Measurements from ENCODE around the gene ETS2. TPM values are rescaled to one million over a fixed set of nuclear protein-coding genes. Genes with fewer than 3 reads are reported as not detected.
A peak's percentile ranks its signal among the peaks of the same experiment; 100 is the strongest.

Gene ETS2
- total RNA-seq, 1 donor from 2014 or later = 18.2 TPM

- H3K27me3 Mint-ChIP-seq (ENCODE audit: unreplicated experiment) = no peaks in the 10 kb centered on the region
- peak overlapping the region; percentile 44 for H3K27ac Mint-ChIP-seq (ENCODE audit: unreplicated experiment)
- no peak for DNase-seq (ENCODE audit: extremely low spot score, unreplicated experiment)
- TF ChIP-seq CTCF (IDR thresholded peaks at IDR 0.05) = peak; percentile 56
- peak overlapping the region; percentile 75 for H3K4me3 Mint-ChIP-seq (ENCODE audit: unreplicated experiment)
- H3K36me3 Mint-ChIP-seq (ENCODE audit: unreplicated experiment) = peaks cover under 1% of the 10 kb centered on the region
- peaks cover 28% of the 10 kb centered on the region for H3K4me1 Mint-ChIP-seq (ENCODE audit: unreplicated experiment)
- no peaks in the 10 kb centered on the region for H3K9me3 Mint-ChIP-seq (ENCODE audit: unreplicated experiment)
These were observed 871 bp upstream of the ETS2 start for GRCh38 chr21:38804789-38805327.

- no peaks in the 10 kb centered on the region for H3K9me3 Mint-ChIP-seq (ENCODE audit: unreplicated experiment)
- TF ChIP-seq CTCF (IDR thresholded peaks at IDR 0.05) = peak; percentile 29
- DNase-seq (ENCODE audit: extremely low spot score, unreplicated experiment) = no peak
- H3K4me3 Mint-ChIP-seq (ENCODE audit: unreplicated experiment) = peak overlapping the region; percentile 90
- H3K27me3 Mint-ChIP-seq (ENCODE audit: unreplicated experiment) = no peaks in the 10 kb centered on the region
- peaks cover 40% of the 10 kb centered on the region for H3K4me1 Mint-ChIP-seq (ENCODE audit: unreplicated experiment)
- H3K27ac Mint-ChIP-seq (ENCODE audit: unreplicated experiment) = peak overlapping the region; percentile 81
- H3K36me3 Mint-ChIP-seq (ENCODE audit: unreplicated experiment) = peaks cover 13% of the 10 kb centered on the region
These were observed 618 bp downstream of the ETS2 start for GRCh38 chr21:38806153-38806941.

GRCh38 chr21:38806942-38807284, 1.2 kb downstream of the ETS2 start:
- no peaks in the 10 kb centered on the region for H3K9me3 Mint-ChIP-seq (ENCODE audit: unreplicated experiment)
- no peaks in the 10 kb centered on the region for H3K27me3 Mint-ChIP-seq (ENCODE audit: unreplicated experiment)
- peaks cover 43% of the 10 kb centered on the region for H3K4me1 Mint-ChIP-seq (ENCODE audit: unreplicated experiment)
- H3K4me3 Mint-ChIP-seq (ENCODE audit: unreplicated experiment) = peak overlapping the region; percentile 90
- no peak for DNase-seq (ENCODE audit: extremely low spot score, unreplicated experiment)
- H3K36me3 Mint-ChIP-seq (ENCODE audit: unreplicated experiment) = peaks cover 16% of the 10 kb centered on the region
- H3K27ac Mint-ChIP-seq (ENCODE audit: unreplicated experiment) = peak overlapping the region; percentile 81
- no peak for TF ChIP-seq CTCF (IDR thresholded peaks at IDR 0.05)

GRCh38 chr21:38807441-38807871, 1.7 kb downstream of the ETS2 start:
- Mint-ChIP-seq H3K9me3 (ENCODE audit: unreplicated experiment) (no peaks in the 10 kb centered on the region), H3K27me3 (ENCODE audit: unreplicated experiment) (no peaks in the 10 kb centered on the region), H3K27ac (ENCODE audit: unreplicated experiment) (peak overlapping the region; percentile 81), H3K36me3 (ENCODE audit: unreplicated experiment) (peaks cover 16% of the 10 kb centered on the region), H3K4me1 (ENCODE audit: unreplicated experiment) (peaks cover 45% of the 10 kb centered on the region), H3K4me3 (ENCODE audit: unreplicated experiment) (peak overlapping the region; percentile 90)
- DNase-seq (ENCODE audit: extremely low spot score, unreplicated experiment) = no peak
- no peak for TF ChIP-seq CTCF (IDR thresholded peaks at IDR 0.05)

- DNase-seq (ENCODE audit: extremely low spot score, unreplicated experiment) = no peak
- H3K27ac Mint-ChIP-seq (ENCODE audit: unreplicated experiment) = no peak overlapping the region
- peaks cover 45% of the 10 kb centered on the region for H3K4me1 Mint-ChIP-seq (ENCODE audit: unreplicated experiment)
- peak overlapping the region; percentile 90 for H3K4me3 Mint-ChIP-seq (ENCODE audit: unreplicated experiment)
- no peaks in the 10 kb centered on the region for H3K9me3 Mint-ChIP-seq (ENCODE audit: unreplicated experiment)
- H3K36me3 Mint-ChIP-seq (ENCODE audit: unreplicated experiment) = peaks cover 20% of the 10 kb centered on the region
- no peaks in the 10 kb centered on the region for H3K27me3 Mint-ChIP-seq (ENCODE audit: unreplicated experiment)
- no peak for TF ChIP-seq CTCF (IDR thresholded peaks at IDR 0.05)
These were observed 2.3 kb downstream of the ETS2 start for GRCh38 chr21:38807986-38808385.
